HG03064 (cell line): ENCODE measurements around the gene TMPRSS6.
"Not testable (repeated sequence)": the region's sequence is repeated elsewhere in the genome, so short reads cannot be mapped to it uniquely, and the experiment has no call there.

Source experiments
- ATAC-seq: cut with Tn5 transposase; IDR thresholded peaks from one replicate; pipeline ENCODE4 v1.9.1; 2021; ENCODE audit warnings: low read depth; ENCODE audit not compliant: unreplicated experiment

Gene TMPRSS6

GRCh38 chr22:37090920-37091695, 18.4 kb downstream of the TMPRSS6 start:
- no peak for ATAC-seq

GRCh38 chr22:37089434-37089833, 20.1 kb downstream of the TMPRSS6 start:
- no peak for ATAC-seq

- ATAC-seq, result no peak
These were observed 20.6 kb downstream of the TMPRSS6 start for GRCh38 chr22:37088750-37089408.

GRCh38 chr22:37088108-37088605, 21.4 kb downstream of the TMPRSS6 start:
- no peak for ATAC-seq

- ATAC-seq, result no peak
These were observed 23.3 kb downstream of the TMPRSS6 start for GRCh38 chr22:37086184-37086583.

GRCh38 chr22:37084385-37084784, 25.1 kb downstream of the TMPRSS6 start:
- no peak for ATAC-seq

- no peak for ATAC-seq
These were observed 25.6 kb downstream of the TMPRSS6 start for GRCh38 chr22:37083914-37084313.

- ATAC-seq, result no peak
These were observed 27.2 kb downstream of the TMPRSS6 start for GRCh38 chr22:37082251-37082873.

GRCh38 chr22:37080838-37081237, 28.7 kb downstream of the TMPRSS6 start:
- no peak for ATAC-seq

GRCh38 chr22:37080438-37080837, 29.1 kb downstream of the TMPRSS6 start:
- no peak for ATAC-seq

- ATAC-seq, result no peak
These were observed 29.8 kb downstream of the TMPRSS6 start for GRCh38 chr22:37079668-37080171.

- ATAC-seq, result no peak
These were observed 30.4 kb downstream of the TMPRSS6 start for GRCh38 chr22:37079158-37079557.

GRCh38 chr22:37077802-37078448, 31.6 kb downstream of the TMPRSS6 start:
- no peak for ATAC-seq

- no peak for ATAC-seq
These were observed 33.6 kb downstream of the TMPRSS6 start for GRCh38 chr22:37075822-37076433.

- no peak for ATAC-seq
These were observed 34.5 kb downstream of the TMPRSS6 start for GRCh38 chr22:37075046-37075445.

- no peak for ATAC-seq
These were observed 35.0 kb downstream of the TMPRSS6 start for GRCh38 chr22:37074537-37074936.

GRCh38 chr22:37072673-37073072, 36.8 kb downstream of the TMPRSS6 start:
- no peak for ATAC-seq

GRCh38 chr22:37071850-37072592, 37.5 kb downstream of the TMPRSS6 start:
- not testable (repeated sequence) for ATAC-seq

GRCh38 chr22:37070744-37071143, 38.8 kb downstream of the TMPRSS6 start:
- ATAC-seq, result no peak

- ATAC-seq, result no peak
These were observed 39.2 kb downstream of the TMPRSS6 start for GRCh38 chr22:37070334-37070733.
